HG03159 (cell line): ENCODE measurements around the gene PFKP.

Source experiments
- ATAC-seq: cut with Tn5 transposase; IDR thresholded peaks from one replicate; pipeline ENCODE4 v1.9.1; 2021; ENCODE audit warnings: mild to moderate bottlenecking, moderate library complexity; ENCODE audit not compliant: unreplicated experiment

The PFKP gene

DNA sequence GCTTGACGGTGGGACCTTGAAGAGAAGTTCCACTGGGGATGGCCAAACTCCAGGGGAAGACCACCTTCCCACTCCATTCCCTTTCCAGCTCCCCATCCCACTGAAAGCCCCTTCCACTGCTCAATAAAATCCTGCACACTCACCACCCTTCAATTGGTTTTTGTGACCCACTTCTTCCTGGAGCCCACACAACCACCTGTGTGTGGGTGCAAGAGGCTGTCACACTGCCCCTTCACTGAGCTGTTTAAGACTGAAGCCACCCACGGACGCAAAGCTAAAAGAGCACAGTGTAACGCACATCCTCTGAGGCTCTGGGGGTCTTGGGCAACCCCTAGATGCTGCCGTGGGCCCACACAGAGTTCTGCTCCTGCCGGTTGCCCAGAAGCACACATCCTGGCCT, 118.0 kb downstream of the PFKP start:
- ATAC-seq: no peak

DNA sequence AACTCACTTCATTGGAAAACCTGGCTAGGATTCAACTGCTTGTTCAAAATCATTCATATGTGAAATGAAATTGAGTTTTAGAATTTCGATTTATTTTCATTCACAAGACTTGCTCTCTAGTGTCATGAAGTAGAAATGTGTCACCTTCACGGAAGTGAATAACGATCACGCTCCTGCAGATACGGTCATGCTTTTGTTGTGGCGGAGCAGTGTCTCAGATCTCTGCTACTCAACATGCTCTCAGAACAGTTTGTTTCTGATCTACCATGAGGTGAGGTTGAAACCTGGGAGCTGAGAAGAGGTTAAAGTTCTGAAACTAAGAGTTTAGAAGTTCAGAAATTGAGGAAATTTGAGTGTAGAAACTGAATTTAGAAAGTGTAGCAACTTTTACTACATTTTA, 119.0 kb downstream of the PFKP start:
- no peak for ATAC-seq
